WTC11 (cell line): ENCODE data around the gene NRG3. TPM values are rescaled to one million over a fixed set of nuclear protein-coding genes. Genes with fewer than 3 reads are reported as not detected.

ENCODE experiments used
- ATAC-seq: fragments of 200-7000 bp; cut with Tn5 transposase; 2 replicates; pipeline ENCODE4 v1.10.0; 2021; ENCODE audit warnings: mild to moderate bottlenecking, moderate library complexity
- CTCF ChIA-PET: fragments of 300-600 bp; sonication (Branson Sonifier 250); formaldehyde crosslinking; loops from one replicate; lab custom pipeline; 2021; ENCODE audit warnings: antibody characterized with exemption; lab: Charles Lee
- POLR2A ChIA-PET: fragments of 350-600 bp; sonication (Branson Sonifier 250); formaldehyde crosslinking; loops from one replicate; lab custom pipeline; 2021; ENCODE audit warnings: antibody characterized with exemption; lab: Charles Lee
- DNase-seq: peaks from one replicate; pipeline ENCODE4 v3.0.0; 2021; ENCODE audit warnings: low spot score
- H3K27ac Mint-ChIP-seq: 2 replicates; pipeline ENCODE4 v1.8.0; 2021; ENCODE audit warnings: mixed read lengths
- H3K27me3 Mint-ChIP-seq: 2 replicates; pipeline ENCODE4 v1.8.0; 2021; ENCODE audit warnings: low read depth, mild to moderate bottlenecking, moderate library complexity, mixed read lengths
- H3K36me3 Mint-ChIP-seq: 2 replicates; pipeline ENCODE4 v1.8.0; 2021; ENCODE audit warnings: mixed read lengths
- H3K4me1 Mint-ChIP-seq: 2 replicates; pipeline ENCODE4 v1.8.0; 2022; ENCODE audit warnings: mixed read lengths
- H3K4me3 Mint-ChIP-seq: 2 replicates; pipeline ENCODE4 v1.8.0; 2021; ENCODE audit warnings: mild to moderate bottlenecking, moderate library complexity, mixed read lengths
- H3K9me3 Mint-ChIP-seq: 2 replicates; pipeline ENCODE4 v1.8.0; 2021; ENCODE audit warnings: mixed read lengths
- CREB1 ChIP-seq: sonication (generic); formaldehyde crosslinking; IDR thresholded peaks from 2 replicates; pipeline ENCODE4 v1.8.0; 2023; ENCODE audit warnings: mild to moderate bottlenecking, missing genetic modification reagents
- HMGA2 ChIP-seq: fragments of 250-450 bp; sonication (Bioruptor Pico); IDR thresholded peaks from 2 replicates; pipeline ENCODE4 v1.4.0; 2021; ENCODE audit warnings: mild to moderate bottlenecking, moderate library complexity
- JUN ChIP-seq: sonication (generic); formaldehyde crosslinking; IDR thresholded peaks from 2 replicates; pipeline ENCODE4 v1.8.0; 2023; ENCODE audit warnings: mild to moderate bottlenecking, missing genetic modification reagents
- PRDM15 ChIP-seq: sonication (generic); formaldehyde crosslinking; IDR thresholded peaks from 2 replicates; pipeline ENCODE4 v1.8.0; 2022; ENCODE audit warnings: missing genetic modification reagents
- PRRX2 ChIP-seq: fragments of 250-450 bp; sonication (Bioruptor Pico); IDR thresholded peaks from 2 replicates; pipeline ENCODE4 v1.8.0; 2021; ENCODE audit warnings: mild to moderate bottlenecking
- RORB ChIP-seq: fragments of 250-450 bp; sonication (Bioruptor Pico); IDR thresholded peaks from 2 replicates; pipeline ENCODE4 v1.9.0; 2021; ENCODE audit warnings: mild to moderate bottlenecking
- SMAD4 ChIP-seq: sonication (generic); formaldehyde crosslinking; IDR thresholded peaks from 2 replicates; pipeline ENCODE4 v1.8.0; 2022; ENCODE audit warnings: mild to moderate bottlenecking, missing genetic modification reagents
- TCF7 ChIP-seq: sonication (generic); formaldehyde crosslinking; IDR thresholded peaks from 2 replicates; pipeline ENCODE4 v1.8.0; 2022; ENCODE audit warnings: mild to moderate bottlenecking, low read depth, missing genetic modification reagents, moderate library complexity
- TP53 ChIP-seq: sonication (generic); formaldehyde crosslinking; IDR thresholded peaks from 2 replicates; pipeline ENCODE4 v1.8.1; 2023; ENCODE audit warnings: mild to moderate bottlenecking, missing genetic modification reagents
- ZNF138 ChIP-seq: sonication (generic); formaldehyde crosslinking; conservative IDR thresholded peaks from 2 replicates; pipeline ENCODE4 v1.8.1; 2022; ENCODE audit warnings: mild to moderate bottlenecking, moderate library complexity, missing genetic modification reagents
- ZNF232 ChIP-seq: sonication (generic); formaldehyde crosslinking; IDR thresholded peaks from 2 replicates; pipeline ENCODE4 v1.8.0; 2022; ENCODE audit warnings: mild to moderate bottlenecking, missing genetic modification reagents
- total RNA-seq: library from RNA; stranded (reverse); gene quantifications from 3 replicates; pipeline ENCODE4 v1.2.3, GENCODE V29; 2021
- TF ChIP-seq, protein P1 (sequence below): fragments of 250-450 bp; sonication (Bioruptor Pico); IDR thresholded peaks from 2 replicates; pipeline ENCODE4 v1.9.0; 2021; ENCODE audit warnings: mild to moderate bottlenecking
- TF ChIP-seq, protein P2 (sequence below): sonication (generic); formaldehyde crosslinking; IDR thresholded peaks from 2 replicates; pipeline ENCODE4 v1.8.0; 2022; ENCODE audit warnings: mild to moderate bottlenecking, missing genetic modification reagents
- TF ChIP-seq, protein P3 (sequence below): sonication (generic); formaldehyde crosslinking; IDR thresholded peaks from 2 replicates; pipeline ENCODE4 v1.8.1; 2022; ENCODE audit warnings: low read depth, mild to moderate bottlenecking, moderate library complexity, missing genetic modification reagents, borderline replicate concordance
- TF ChIP-seq, protein P4 (sequence below): sonication (generic); formaldehyde crosslinking; IDR thresholded peaks from 2 replicates; pipeline ENCODE4 v1.8.1; 2023; ENCODE audit warnings: mild to moderate bottlenecking, missing genetic modification reagents, borderline replicate concordance
- TF ChIP-seq, protein P5 (sequence below): sonication (generic); formaldehyde crosslinking; IDR thresholded peaks from 2 replicates; pipeline ENCODE4 v1.8.0; 2022; ENCODE audit warnings: mild to moderate bottlenecking, missing genetic modification reagents
- TF ChIP-seq, protein P6 (sequence below): sonication (generic); formaldehyde crosslinking; IDR thresholded peaks from 2 replicates; pipeline ENCODE4 v1.8.1; 2023; ENCODE audit warnings: mild to moderate bottlenecking, missing genetic modification reagents

NRG3 gene
- total RNA-seq, 1 experiment from 2014 or later, result 7.0 TPM

- peaks cover 6% of the 10 kb centered on the region for H3K36me3 Mint-ChIP-seq
- TF ChIP-seq, protein P1, sequence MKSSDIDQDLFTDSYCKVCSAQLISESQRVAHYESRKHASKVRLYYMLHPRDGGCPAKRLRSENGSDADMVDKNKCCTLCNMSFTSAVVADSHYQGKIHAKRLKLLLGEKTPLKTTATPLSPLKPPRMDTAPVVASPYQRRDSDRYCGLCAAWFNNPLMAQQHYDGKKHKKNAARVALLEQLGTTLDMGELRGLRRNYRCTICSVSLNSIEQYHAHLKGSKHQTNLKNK (CRISPR knock-in tag), result no peak
- TF ChIP-seq, protein P2, sequence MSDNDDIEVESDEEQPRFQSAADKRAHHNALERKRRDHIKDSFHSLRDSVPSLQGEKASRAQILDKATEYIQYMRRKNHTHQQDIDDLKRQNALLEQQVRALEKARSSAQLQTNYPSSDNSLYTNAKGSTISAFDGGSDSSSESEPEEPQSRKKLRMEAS (CRISPR knock-in tag), result no peak
- TF ChIP-seq, protein P3, sequence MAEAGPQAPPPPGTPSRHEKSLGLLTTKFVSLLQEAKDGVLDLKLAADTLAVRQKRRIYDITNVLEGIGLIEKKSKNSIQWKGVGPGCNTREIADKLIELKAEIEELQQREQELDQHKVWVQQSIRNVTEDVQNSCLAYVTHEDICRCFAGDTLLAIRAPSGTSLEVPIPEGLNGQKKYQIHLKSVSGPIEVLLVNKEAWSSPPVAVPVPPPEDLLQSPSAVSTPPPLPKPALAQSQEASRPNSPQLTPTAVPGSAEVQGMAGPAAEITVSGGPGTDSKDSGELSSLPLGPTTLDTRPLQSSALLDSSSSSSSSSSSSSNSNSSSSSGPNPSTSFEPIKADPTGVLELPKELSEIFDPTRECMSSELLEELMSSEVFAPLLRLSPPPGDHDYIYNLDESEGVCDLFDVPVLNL, result no peak
- no peak for TF ChIP-seq SMAD4 (CRISPR knock-in tag)
- TF ChIP-seq, protein P4, sequence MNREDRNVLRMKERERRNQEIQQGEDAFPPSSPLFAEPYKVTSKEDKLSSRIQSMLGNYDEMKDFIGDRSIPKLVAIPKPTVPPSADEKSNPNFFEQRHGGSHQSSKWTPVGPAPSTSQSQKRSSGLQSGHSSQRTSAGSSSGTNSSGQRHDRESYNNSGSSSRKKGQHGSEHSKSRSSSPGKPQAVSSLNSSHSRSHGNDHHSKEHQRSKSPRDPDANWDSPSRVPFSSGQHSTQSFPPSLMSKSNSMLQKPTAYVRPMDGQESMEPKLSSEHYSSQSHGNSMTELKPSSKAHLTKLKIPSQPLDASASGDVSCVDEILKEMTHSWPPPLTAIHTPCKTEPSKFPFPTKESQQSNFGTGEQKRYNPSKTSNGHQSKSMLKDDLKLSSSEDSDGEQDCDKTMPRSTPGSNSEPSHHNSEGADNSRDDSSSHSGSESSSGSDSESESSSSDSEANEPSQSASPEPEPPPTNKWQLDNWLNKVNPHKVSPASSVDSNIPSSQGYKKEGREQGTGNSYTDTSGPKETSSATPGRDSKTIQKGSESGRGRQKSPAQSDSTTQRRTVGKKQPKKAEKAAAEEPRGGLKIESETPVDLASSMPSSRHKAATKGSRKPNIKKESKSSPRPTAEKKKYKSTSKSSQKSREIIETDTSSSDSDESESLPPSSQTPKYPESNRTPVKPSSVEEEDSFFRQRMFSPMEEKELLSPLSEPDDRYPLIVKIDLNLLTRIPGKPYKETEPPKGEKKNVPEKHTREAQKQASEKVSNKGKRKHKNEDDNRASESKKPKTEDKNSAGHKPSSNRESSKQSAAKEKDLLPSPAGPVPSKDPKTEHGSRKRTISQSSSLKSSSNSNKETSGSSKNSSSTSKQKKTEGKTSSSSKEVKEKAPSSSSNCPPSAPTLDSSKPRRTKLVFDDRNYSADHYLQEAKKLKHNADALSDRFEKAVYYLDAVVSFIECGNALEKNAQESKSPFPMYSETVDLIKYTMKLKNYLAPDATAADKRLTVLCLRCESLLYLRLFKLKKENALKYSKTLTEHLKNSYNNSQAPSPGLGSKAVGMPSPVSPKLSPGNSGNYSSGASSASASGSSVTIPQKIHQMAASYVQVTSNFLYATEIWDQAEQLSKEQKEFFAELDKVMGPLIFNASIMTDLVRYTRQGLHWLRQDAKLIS, result no peak
- TF ChIP-seq, protein P5, sequence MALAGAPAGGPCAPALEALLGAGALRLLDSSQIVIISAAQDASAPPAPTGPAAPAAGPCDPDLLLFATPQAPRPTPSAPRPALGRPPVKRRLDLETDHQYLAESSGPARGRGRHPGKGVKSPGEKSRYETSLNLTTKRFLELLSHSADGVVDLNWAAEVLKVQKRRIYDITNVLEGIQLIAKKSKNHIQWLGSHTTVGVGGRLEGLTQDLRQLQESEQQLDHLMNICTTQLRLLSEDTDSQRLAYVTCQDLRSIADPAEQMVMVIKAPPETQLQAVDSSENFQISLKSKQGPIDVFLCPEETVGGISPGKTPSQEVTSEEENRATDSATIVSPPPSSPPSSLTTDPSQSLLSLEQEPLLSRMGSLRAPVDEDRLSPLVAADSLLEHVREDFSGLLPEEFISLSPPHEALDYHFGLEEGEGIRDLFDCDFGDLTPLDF (CRISPR knock-in tag), result no peak
- no peak for TF ChIP-seq HMGA2 (CRISPR knock-in tag)
- TF ChIP-seq TP53 (CRISPR knock-in tag), result no peak
- TF ChIP-seq TCF7 (CRISPR knock-in tag), result no peak
- TF ChIP-seq ZNF138 (CRISPR knock-in tag), result no peak
- no peak for TF ChIP-seq PRRX2 (CRISPR knock-in tag)
- TF ChIP-seq, protein P6, sequence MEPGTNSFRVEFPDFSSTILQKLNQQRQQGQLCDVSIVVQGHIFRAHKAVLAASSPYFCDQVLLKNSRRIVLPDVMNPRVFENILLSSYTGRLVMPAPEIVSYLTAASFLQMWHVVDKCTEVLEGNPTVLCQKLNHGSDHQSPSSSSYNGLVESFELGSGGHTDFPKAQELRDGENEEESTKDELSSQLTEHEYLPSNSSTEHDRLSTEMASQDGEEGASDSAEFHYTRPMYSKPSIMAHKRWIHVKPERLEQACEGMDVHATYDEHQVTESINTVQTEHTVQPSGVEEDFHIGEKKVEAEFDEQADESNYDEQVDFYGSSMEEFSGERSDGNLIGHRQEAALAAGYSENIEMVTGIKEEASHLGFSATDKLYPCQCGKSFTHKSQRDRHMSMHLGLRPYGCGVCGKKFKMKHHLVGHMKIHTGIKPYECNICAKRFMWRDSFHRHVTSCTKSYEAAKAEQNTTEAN (CRISPR knock-in tag), result no peak
- TF ChIP-seq RORB (CRISPR knock-in tag), result no peak
- no peak for TF ChIP-seq CREB1 (CRISPR knock-in tag)
- no peak for TF ChIP-seq JUN
- TF ChIP-seq PRDM15 (CRISPR knock-in tag), result no peak
- TF ChIP-seq ZNF232 (CRISPR knock-in tag), result no peak
- peaks cover 11% of the 10 kb centered on the region for H3K9me3 Mint-ChIP-seq
- no peak overlapping the region for H3K27ac Mint-ChIP-seq
- ATAC-seq (no peak), DNase-seq (no peak)
- H3K4me3 Mint-ChIP-seq, result no peak overlapping the region
- ChIA-PET POLR2A (no interaction called here), CTCF (no interaction called here)
- H3K4me1 Mint-ChIP-seq, result no peaks in the 10 kb centered on the region
- H3K27me3 Mint-ChIP-seq, result no peaks in the 10 kb centered on the region
These were observed 846.8 kb downstream of the NRG3 start for GRCh38 chr10:82721831-82722230.
